ENCODE measurements around the gene ARHGAP18. TPM values are rescaled to one million over a fixed set of nuclear protein-coding genes. Genes with fewer than 3 reads are reported as not detected.
A peak's percentile ranks its signal among the peaks of the same experiment; 100 is the strongest.

ARHGAP18 gene
- total RNA-seq, 1 experiment from 2014 or later = 32.0 TPM

GRCh38 chr6:129568015-129568414 lies 142.0 kb downstream of the ARHGAP18 start:
- DNase-seq (ENCODE audit: low read depth in 1 of 2, low spot score in 2 of 2) = no peak
- no peaks in the 10 kb centered on the region for H3K4me1 ChIP-seq (replicated peaks)
- H3K9me3 ChIP-seq (replicated peaks) = no peaks in the 10 kb centered on the region
- H3K4me3 ChIP-seq = no peak overlapping the region
- H3K36me3 ChIP-seq = no peaks in the 10 kb centered on the region
- H3K27me3 ChIP-seq (replicated peaks) = no peaks in the 10 kb centered on the region
- no peak overlapping the region for H3K27ac ChIP-seq

GRCh38 chr6:129567374-129567773 lies 142.6 kb downstream of the ARHGAP18 start:
- no peaks in the 10 kb centered on the region for H3K9me3 ChIP-seq (replicated peaks)
- peak in 1 of 2 experiments; percentile 22 for DNase-seq (ENCODE audit: low read depth in 1 of 2, low spot score in 2 of 2)
- H3K4me1 ChIP-seq (replicated peaks) = no peaks in the 10 kb centered on the region
- H3K27ac ChIP-seq = no peak overlapping the region
- no peaks in the 10 kb centered on the region for H3K36me3 ChIP-seq
- no peak overlapping the region for H3K4me3 ChIP-seq
- no peaks in the 10 kb centered on the region for H3K27me3 ChIP-seq (replicated peaks)

- H3K9me3 ChIP-seq (replicated peaks) = no peaks in the 10 kb centered on the region
- DNase-seq (ENCODE audit: low read depth in 1 of 2, low spot score in 2 of 2) = no peak
- no peak overlapping the region for H3K27ac ChIP-seq
- H3K4me3 ChIP-seq = no peak overlapping the region
- H3K27me3 ChIP-seq (replicated peaks) = no peaks in the 10 kb centered on the region
- no peaks in the 10 kb centered on the region for H3K36me3 ChIP-seq
- no peaks in the 10 kb centered on the region for H3K4me1 ChIP-seq (replicated peaks)
Measured at GRCh38 chr6:129565811-129566210, 144.2 kb downstream of the ARHGAP18 start.

- H3K27ac ChIP-seq = no peak overlapping the region
- H3K4me3 ChIP-seq = no peak overlapping the region
- no peaks in the 10 kb centered on the region for H3K4me1 ChIP-seq (replicated peaks)
- no peaks in the 10 kb centered on the region for H3K27me3 ChIP-seq (replicated peaks)
- H3K36me3 ChIP-seq = no peaks in the 10 kb centered on the region
- no peak for DNase-seq (ENCODE audit: low read depth in 1 of 2, low spot score in 2 of 2)
- no peaks in the 10 kb centered on the region for H3K9me3 ChIP-seq (replicated peaks)
Measured at GRCh38 chr6:129565366-129565765, 144.6 kb downstream of the ARHGAP18 start.

GRCh38 chr6:129558248-129558647 lies 151.7 kb downstream of the ARHGAP18 start:
- DNase-seq (ENCODE audit: low read depth in 1 of 2, low spot score in 2 of 2) = no peak

GRCh38 chr6:129555206-129555832 lies 154.7 kb downstream of the ARHGAP18 start:
- H3K4me3 ChIP-seq = no peak overlapping the region
- no peaks in the 10 kb centered on the region; the same call in 1 of the 2 replicates for H3K27me3 ChIP-seq (replicated peaks)
- H3K9me3 ChIP-seq (replicated peaks) = no peaks in the 10 kb centered on the region
- no peak overlapping the region for H3K27ac ChIP-seq
- no peak for DNase-seq (ENCODE audit: low read depth in 1 of 2, low spot score in 2 of 2)
- H3K36me3 ChIP-seq = no peaks in the 10 kb centered on the region
- H3K4me1 ChIP-seq (replicated peaks) = no peaks in the 10 kb centered on the region

More at GRCh38 chr6:129558248-129558647, 151.7 kb downstream of the ARHGAP18 start:
- Histone ChIP-seq H3K36me3 (no peaks in the 10 kb centered on the region), H3K4me3 (no peak overlapping the region), H3K27ac (no peak overlapping the region), H3K27me3 (replicated peaks) (no peaks in the 10 kb centered on the region; the same call in 1 of the 2 replicates), H3K9me3 (replicated peaks) (no peaks in the 10 kb centered on the region), H3K4me1 (replicated peaks) (no peaks in the 10 kb centered on the region)

GRCh38 chr6:129552413-129552812 lies 157.6 kb downstream of the ARHGAP18 start:
- no peak for DNase-seq (ENCODE audit: low read depth in 1 of 2, low spot score in 2 of 2)
- no peak overlapping the region for H3K4me3 ChIP-seq
- no peaks in the 10 kb centered on the region; the same call in 1 of the 2 replicates for H3K27me3 ChIP-seq (replicated peaks)
- H3K27ac ChIP-seq = no peak overlapping the region
- no peaks in the 10 kb centered on the region for H3K4me1 ChIP-seq (replicated peaks)
- H3K36me3 ChIP-seq = no peaks in the 10 kb centered on the region
- no peaks in the 10 kb centered on the region for H3K9me3 ChIP-seq (replicated peaks)

GRCh38 chr6:129551486-129551885 lies 158.5 kb downstream of the ARHGAP18 start:
- no peak overlapping the region for H3K27ac ChIP-seq
- DNase-seq (ENCODE audit: low read depth in 1 of 2, low spot score in 2 of 2) = no peak
- no peaks in the 10 kb centered on the region for H3K36me3 ChIP-seq
- H3K27me3 ChIP-seq (replicated peaks) = no peaks in the 10 kb centered on the region; the same call in 1 of the 2 replicates
- H3K4me3 ChIP-seq = no peak overlapping the region
- no peaks in the 10 kb centered on the region for H3K4me1 ChIP-seq (replicated peaks)
- no peaks in the 10 kb centered on the region for H3K9me3 ChIP-seq (replicated peaks)

- no peaks in the 10 kb centered on the region for H3K4me1 ChIP-seq (replicated peaks)
Measured at GRCh38 chr6:129546702-129547101, 163.3 kb downstream of the ARHGAP18 start.

GRCh38 chr6:129544892-129545612 lies 164.9 kb downstream of the ARHGAP18 start:
- H3K36me3 ChIP-seq = no peaks in the 10 kb centered on the region
- H3K4me3 ChIP-seq = no peak overlapping the region
- no peaks in the 10 kb centered on the region for H3K9me3 ChIP-seq (replicated peaks)
- no peaks in the 10 kb centered on the region for H3K27me3 ChIP-seq (replicated peaks)
- no peaks in the 10 kb centered on the region for H3K4me1 ChIP-seq (replicated peaks)
- no peak overlapping the region for H3K27ac ChIP-seq
- DNase-seq (ENCODE audit: low read depth in 1 of 2, low spot score in 2 of 2) = no peak

More at GRCh38 chr6:129546702-129547101, 163.3 kb downstream of the ARHGAP18 start:
- no peak for DNase-seq (ENCODE audit: low read depth in 1 of 2, low spot score in 2 of 2)
- no peak overlapping the region for H3K4me3 ChIP-seq
- H3K27me3 ChIP-seq (replicated peaks) = no peaks in the 10 kb centered on the region
- no peaks in the 10 kb centered on the region for H3K36me3 ChIP-seq
- H3K27ac ChIP-seq = no peak overlapping the region
- H3K9me3 ChIP-seq (replicated peaks) = no peaks in the 10 kb centered on the region

- Histone ChIP-seq H3K27me3 (replicated peaks) (no peaks in the 10 kb centered on the region), H3K4me3 (no peak overlapping the region), H3K9me3 (replicated peaks) (no peaks in the 10 kb centered on the region), H3K27ac (no peak overlapping the region), H3K36me3 (no peaks in the 10 kb centered on the region), H3K4me1 (replicated peaks) (no peaks in the 10 kb centered on the region)
- no peak for DNase-seq (ENCODE audit: low read depth in 1 of 2, low spot score in 2 of 2)
Measured at GRCh38 chr6:129543981-129544380, 166.0 kb downstream of the ARHGAP18 start.

GRCh38 chr6:129542705-129543104 lies 167.3 kb downstream of the ARHGAP18 start:
- Histone ChIP-seq H3K27ac (no peak overlapping the region), H3K36me3 (no peaks in the 10 kb centered on the region), H3K4me1 (replicated peaks) (no peaks in the 10 kb centered on the region), H3K4me3 (no peak overlapping the region), H3K27me3 (replicated peaks) (no peaks in the 10 kb centered on the region), H3K9me3 (replicated peaks) (no peaks in the 10 kb centered on the region)
- no peak for DNase-seq (ENCODE audit: low read depth in 1 of 2, low spot score in 2 of 2)

- no peak for DNase-seq (ENCODE audit: low read depth in 1 of 2, low spot score in 2 of 2)
Measured at GRCh38 chr6:129539032-129539431, 170.9 kb downstream of the ARHGAP18 start.

GRCh38 chr6:129536271-129536670 lies 173.7 kb downstream of the ARHGAP18 start:
- Histone ChIP-seq H3K36me3 (no peaks in the 10 kb centered on the region), H3K9me3 (replicated peaks) (no peaks in the 10 kb centered on the region; the same call in 1 of the 2 replicates), H3K4me3 (no peak overlapping the region), H3K27ac (no peak overlapping the region), H3K27me3 (replicated peaks) (no peaks in the 10 kb centered on the region), H3K4me1 (replicated peaks) (no peaks in the 10 kb centered on the region)
- no peak for DNase-seq (ENCODE audit: low read depth in 1 of 2, low spot score in 2 of 2)

More at GRCh38 chr6:129539032-129539431, 170.9 kb downstream of the ARHGAP18 start:
- Histone ChIP-seq H3K27me3 (replicated peaks) (no peaks in the 10 kb centered on the region), H3K36me3 (no peaks in the 10 kb centered on the region), H3K9me3 (replicated peaks) (no peaks in the 10 kb centered on the region), H3K4me3 (no peak overlapping the region), H3K4me1 (replicated peaks) (no peaks in the 10 kb centered on the region), H3K27ac (no peak overlapping the region)

All from SJSA1 (cell line).